MV-4-11 (cell line): ENCODE data around the gene LTB4R.
A peak's percentile ranks its signal among the peaks of the same experiment; 100 is the strongest.

Experiments
- DNase-seq: peaks from one replicate; lab custom pipeline; 2025; lab: John Stamatoyannopoulos, UW

The LTB4R gene

GRCh38 chr14:24300326-24300980 is 10.8 kb upstream of the LTB4R start:
- DNase-seq = no peak

GRCh38 chr14:24304019-24304387 is 7.3 kb upstream of the LTB4R start:
- DNase-seq = no peak

DNA sequence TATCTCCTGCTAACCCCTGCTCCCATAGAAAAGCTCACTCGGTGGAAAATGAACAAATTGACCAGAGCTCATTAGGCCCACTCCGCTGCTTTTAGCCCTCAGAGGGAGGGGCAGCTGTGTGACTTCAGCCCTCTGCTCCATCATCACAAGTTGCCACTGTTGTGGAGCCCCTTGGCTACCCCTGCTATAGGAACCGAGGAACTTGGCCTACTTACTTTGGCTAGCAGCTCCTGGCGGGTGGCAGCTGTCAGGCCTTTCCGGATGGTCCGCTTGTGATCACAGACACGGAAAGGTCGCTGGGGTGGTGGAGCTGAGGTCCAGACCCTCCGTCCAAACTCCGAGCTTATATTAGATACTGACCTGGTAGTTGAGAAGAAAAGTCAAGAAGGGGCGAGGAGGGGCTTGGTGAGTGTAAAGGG is 4.1 kb upstream of the LTB4R start:
- no peak for DNase-seq

DNA sequence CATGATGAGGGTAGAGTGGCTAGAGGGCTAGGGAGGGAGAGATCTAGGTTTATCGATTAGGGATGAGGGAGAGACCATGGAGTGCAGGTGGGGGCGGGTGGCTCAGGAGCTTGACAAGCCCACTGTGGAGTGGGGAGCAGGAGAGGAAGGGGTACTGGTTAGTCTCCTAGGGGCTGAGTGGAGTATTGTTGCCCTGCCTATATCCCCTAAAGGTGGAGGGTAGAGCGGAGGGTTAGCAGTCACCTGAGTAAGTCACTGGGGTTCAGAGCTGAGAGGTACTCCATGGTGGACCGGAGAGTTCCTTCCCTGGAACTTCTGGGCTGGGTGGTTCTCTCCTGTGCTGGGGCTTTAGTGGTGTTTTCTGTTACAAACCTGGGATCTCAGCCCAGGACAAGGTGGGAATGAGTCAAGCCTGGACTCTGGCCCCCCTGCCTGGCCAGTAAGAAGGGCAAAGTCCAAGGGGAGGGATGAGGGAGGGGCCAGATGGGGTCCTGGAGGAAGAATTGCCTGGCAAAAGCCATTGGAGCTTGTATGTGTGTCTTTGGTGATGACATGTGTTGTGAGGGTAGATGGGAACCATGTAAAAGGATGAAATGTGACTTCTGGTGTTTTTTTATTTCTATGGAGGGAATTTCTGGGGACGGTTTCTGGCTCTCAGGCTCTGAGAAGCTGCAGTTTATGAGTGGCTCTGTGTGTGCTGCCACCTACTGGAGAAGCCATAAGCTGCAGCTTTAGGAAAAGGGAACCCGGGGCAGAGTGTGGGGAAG is 3.5 kb upstream of the LTB4R start, which contains the start of gene CIDEB:
Gene CIDEB, minus strand, starts transcription at position 403 of the 767 bp plus-strand sequence. Its CDS starts 119 bp downstream, at position 284.
- peak; percentile 69 for DNase-seq

- no peak for DNase-seq
These were observed 2.8 kb upstream of the LTB4R start for GRCh38 chr14:24308342-24309124.

GRCh38 chr14:24309538-24310264 is 1.6 kb upstream of the LTB4R start, which contains the start of gene LTB4R2:
Gene LTB4R2 (plus strand): TSS chr14:24310140. CDS start chr14:24310665, 525 bp downstream.
- no peak for DNase-seq

DNA sequence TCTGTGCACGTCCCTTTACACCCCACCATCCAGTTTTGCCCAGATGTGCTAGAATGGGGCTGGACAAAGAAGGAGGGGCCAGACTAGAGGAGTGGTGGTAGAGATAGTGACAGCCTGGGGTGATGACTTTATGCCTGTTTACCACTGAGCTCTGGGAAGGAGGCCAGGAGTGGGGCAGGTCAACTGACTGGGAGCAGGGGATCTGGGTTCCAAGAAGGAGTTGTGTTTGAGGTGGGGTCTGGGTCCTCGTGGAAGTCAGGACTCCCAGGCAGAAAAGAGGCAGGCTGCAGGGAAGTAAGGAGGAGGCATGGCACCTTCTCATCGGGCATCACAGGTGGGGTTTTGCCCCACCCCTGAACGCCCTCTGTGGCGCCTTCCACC is 1.0 kb upstream of the LTB4R start:
- DNase-seq = no peak

DNA sequence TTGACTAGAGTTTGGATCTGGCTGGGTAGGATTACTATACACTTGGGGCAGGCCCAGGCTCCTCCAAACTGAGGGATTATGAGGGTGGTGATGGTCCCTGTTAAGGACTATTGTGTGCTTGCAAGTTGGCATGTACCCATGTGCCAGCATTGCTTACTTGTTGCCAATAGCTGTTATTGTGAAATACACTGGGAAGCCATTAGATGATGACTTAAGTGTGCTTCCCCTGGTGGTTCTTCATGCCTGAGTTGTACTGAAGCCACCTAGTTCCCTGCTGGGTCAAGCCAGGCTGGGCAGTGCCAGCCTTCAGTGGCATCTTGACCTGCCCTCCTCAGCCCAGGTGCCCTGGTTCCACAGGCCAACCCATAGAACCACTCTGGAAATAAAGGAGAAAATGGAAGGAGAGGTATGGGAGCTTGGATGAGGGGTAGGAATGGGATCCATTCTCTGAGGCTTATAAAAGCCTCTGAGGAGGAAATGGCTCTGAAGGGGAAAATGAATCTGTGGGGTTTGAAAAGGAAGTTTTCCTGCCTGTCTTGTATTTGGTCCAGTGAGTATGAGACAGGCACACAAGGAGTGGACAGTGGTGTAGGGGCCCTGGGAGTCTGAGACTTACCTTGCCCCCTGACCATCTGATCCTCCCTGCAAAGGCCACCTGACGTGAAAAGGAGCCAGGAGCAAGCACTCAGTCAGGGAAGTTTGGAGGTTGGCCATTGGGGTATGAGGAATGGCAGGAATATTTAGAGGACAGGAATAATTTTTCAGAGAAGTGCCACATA is 724 bp downstream of the LTB4R start:
- peak; percentile 50 for DNase-seq

DNA sequence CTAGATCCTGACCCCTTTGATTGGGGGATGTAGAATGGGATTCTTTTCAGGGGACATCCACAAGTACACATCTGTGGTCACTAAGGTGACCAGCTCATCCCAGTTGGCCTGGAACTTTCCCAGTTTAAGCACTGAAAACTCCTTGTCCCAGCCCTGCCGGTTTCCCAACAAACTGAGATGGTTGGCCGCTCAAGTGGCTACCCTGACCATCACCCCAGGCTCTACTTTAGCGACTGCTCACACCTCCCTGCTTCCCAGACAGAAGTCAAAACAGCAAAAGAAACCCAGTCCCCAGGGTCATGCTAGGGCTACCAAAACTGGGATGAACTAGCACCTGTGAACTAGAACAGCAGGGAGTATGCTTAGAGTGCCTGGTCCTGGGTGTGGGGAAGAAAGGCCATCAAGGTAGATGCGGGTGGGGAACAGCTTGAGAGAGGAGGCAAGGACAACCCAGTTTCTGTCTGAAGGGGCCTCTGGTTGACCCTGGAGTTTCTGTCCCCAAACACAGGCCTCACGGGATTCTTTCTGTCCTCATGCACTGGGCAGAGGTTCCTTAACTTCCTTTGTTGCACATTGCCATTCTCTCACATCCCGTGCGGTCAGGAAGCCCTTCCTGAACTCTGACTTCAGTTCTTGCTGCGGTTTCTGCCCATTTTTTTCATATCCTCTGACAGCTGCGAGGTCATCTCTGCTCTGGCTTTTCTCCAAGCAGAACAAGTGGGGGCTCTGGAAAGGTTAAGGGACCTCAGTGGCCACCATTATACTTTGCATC is 1.6 kb downstream of the LTB4R start:
- DNase-seq = peak; percentile 98

GRCh38 chr14:24313913-24314312 is 2.6 kb downstream of the LTB4R start:
- DNase-seq = peak; percentile 80

DNA sequence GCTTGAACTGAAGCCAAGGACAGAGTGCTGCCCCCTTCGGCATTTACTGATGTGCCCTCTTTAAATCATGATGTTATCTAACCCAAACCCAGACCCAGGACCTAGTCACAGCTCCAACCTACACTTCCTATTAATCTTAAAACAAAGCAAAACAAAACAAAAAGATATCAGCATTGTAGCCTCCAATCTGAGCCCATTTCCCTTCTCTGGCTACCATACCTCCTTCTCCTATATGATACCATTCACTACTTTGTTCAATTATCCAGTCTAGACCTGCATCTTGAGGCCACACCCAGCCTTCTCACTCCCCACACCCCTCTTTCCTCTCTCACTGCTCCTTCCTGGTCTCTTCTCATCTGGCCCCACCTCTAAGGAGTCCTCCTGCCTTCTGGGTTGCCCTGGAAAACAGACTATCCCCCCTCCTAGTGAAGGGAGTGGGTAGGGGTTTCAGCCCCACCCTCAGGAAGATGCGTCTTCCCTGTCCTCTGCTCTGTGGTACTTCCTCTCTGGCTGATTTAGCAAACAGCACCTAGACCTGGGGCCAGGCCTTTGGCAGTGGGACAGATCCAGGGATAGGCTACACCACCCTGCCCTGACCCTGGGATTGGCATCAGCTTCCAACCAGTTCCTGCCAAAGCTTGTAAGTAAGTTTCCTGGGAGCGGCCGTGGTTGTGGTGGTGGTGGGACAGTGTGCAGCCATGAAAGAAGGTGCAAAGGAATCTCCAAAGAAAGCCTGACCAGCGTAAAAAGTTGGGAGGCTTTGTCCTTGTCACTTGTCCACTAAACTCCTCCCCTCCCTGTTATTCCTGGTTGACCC is 3.3 kb downstream of the LTB4R start:
- no peak for DNase-seq

GRCh38 chr14:24315243-24315806 is 4.0 kb downstream of the LTB4R start:
- no peak for DNase-seq

DNA sequence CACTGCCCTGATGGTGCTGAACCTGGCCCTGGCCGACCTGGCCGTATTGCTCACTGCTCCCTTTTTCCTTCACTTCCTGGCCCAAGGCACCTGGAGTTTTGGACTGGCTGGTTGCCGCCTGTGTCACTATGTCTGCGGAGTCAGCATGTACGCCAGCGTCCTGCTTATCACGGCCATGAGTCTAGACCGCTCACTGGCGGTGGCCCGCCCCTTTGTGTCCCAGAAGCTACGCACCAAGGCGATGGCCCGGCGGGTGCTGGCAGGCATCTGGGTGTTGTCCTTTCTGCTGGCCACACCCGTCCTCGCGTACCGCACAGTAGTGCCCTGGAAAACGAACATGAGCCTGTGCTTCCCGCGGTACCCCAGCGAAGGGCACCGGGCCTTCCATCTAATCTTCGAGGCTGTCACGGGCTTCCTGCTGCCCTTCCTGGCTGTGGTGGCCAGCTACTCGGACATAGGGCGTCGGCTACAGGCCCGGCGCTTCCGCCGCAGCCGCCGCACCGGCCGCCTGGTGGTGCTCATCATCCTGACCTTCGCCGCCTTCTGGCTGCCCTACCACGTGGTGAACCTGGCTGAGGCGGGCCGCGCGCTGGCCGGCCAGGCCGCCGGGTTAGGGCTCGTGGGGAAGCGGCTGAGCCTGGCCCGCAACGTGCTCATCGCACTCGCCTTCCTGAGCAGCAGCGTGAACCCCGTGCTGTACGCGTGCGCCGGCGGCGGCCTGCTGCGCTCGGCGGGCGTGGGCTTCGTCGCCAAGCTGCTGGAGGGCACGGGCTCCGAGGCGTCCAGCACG is 4.7 kb downstream of the LTB4R start:
- no peak for DNase-seq

DNA sequence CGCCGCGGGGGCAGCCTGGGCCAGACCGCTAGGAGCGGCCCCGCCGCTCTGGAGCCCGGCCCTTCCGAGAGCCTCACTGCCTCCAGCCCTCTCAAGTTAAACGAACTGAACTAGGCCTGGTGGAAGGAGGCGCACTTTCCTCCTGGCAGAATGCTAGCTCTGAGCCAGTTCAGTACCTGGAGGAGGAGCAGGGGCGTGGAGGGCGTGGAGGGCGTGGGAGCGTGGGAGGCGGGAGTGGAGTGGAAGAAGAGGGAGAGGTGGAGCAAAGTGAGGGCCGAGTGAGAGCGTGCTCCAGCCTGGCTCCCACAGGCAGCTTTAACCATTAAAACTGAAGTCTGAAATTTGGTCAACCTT is 5.3 kb downstream of the LTB4R start:
- DNase-seq = no peak

DNA sequence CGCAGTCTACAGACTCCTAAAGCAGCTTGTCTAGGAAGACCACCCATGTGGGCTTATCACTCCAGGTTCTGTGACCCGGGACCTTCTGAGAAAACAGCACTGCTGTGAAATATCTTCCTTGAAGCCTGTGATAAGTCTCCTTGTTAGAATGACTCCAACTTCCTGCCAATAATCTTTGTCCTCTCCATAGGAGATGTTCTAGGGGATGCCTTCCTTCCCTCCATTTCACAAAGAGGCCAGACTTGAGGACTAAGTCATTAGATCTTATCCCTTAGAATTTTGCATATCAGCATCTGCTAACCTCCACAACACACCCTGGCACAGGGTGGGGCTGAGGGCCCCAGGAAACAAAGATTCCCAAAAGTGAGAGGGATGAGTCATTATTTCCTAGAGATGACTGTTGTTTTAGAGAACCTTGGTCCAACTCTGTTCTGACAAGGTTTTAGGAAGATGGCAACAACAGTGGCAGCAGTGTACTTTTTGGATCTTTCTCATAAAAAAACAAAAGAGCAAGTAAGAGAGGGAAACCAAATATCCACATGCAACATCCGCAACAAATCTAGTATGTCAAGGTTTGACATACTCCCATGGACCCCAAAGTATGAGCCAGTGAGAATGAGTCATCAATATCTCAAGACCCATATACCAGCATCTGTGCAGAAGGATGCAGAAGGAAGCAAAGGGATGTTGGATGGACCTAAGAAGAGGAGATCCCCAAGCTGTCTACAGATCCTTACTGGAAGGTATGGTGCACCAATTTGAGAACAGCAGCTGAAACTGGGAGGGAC is 6.0 kb downstream of the LTB4R start:
- DNase-seq = no peak

DNA sequence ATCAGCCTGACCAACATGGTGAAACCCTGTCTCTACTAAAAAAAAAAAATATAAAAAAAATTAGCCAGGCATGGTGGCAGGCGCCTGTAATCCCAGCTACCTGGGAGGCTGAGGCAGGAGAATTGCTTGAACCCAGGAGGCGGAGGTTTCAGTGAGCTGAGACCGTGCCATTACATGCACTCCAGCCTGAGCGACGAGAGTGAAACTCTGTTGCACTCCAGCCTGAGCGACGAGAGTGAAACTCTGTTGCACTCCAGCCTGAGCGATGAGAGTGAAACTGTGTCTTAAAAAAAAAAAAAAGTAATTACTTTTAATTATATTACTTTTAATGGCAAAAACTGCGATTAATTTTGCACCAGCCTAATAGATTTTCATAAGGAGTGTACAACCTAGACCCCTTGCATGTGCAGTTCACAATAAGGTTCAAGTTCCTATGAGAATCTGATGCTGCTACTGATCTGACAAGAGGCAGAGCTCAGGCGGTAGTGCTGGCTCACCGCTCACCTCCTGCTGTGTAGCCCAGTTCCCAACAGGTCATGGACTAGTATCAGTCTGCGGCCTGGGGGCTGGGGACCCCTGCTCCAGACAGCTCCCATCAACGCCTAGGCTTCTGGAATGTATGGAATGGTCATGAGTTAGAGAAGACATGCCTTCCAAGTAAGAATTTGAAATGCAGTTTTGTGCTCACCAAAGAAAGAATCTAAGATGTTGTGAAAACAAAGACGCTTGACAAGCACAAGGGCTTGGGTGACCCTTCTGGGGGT is 10.1 kb downstream of the LTB4R start:
- DNase-seq = no peak

- no peak for DNase-seq
These were observed 11.4 kb downstream of the LTB4R start for GRCh38 chr14:24322672-24323071.
